ENCODE results near the gene AHNAK2.

The AHNAK2 gene

DNA sequence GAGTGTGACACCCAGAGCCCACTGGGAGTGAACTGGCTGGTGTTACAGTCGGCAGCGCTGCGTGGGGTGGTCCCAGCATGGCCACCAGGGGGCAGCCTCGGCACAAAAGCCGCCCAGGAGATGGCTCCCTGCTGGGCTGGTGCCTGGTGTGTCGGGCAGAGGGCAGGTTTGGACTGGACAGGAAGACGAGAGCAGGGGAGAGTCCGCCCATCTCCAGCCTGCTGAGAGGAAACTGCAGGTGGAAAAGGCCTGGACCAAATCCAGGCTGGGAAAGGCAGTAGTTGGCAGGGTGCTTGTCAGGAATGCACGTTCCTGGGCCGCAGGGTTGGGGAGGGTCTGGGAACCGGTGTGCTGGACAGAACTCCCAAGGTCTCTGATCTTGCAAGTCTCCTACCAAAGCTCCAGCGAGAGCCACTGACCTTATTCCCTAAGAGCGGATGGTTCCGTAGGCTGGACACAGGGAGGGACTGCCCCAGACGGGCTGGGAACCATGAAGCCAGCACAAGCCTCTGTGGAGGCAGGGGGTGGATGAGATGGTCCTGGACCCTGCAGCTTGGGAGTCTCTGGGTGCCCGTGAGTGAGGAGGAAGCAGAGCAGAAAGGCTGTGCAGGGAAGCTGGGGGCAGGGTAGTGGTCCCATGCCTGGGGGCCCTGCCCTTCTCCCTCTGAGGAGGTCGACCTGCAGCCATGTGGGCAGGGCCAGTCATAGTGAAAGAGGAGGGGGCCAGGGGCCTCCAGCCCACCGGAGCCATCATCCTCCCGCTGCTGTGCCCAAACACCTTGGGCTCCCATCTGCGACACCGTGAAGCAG is 1.8 kb downstream of the AHNAK2 start:
- no peaks in the 10 kb centered on the region for H3K9me3 ChIP-seq (ENCODE audit: control insufficient read depth, low read length)
- no peak overlapping the region for H3K27ac ChIP-seq (ENCODE audit: low read depth, low read length, severe bottlenecking)
- WGBS, 2 experiments (ENCODE audit: insufficient coverage in 2 of 2), result 45 to 49% methylated on average over 14 to 17 of the region's 21 CpGs
- no peak overlapping the region for H3K4me3 ChIP-seq (ENCODE audit: extremely low read depth, insufficient read depth, low read length, poor library complexity, severe bottlenecking)
- no peaks in the 10 kb centered on the region for H3K36me3 ChIP-seq (ENCODE audit: control insufficient read depth, insufficient read depth, low read length)
- peaks cover 33% of the 10 kb centered on the region for H3K4me1 ChIP-seq (ENCODE audit: control insufficient read depth, insufficient read depth, low read length, poor library complexity, severe bottlenecking)

DNA sequence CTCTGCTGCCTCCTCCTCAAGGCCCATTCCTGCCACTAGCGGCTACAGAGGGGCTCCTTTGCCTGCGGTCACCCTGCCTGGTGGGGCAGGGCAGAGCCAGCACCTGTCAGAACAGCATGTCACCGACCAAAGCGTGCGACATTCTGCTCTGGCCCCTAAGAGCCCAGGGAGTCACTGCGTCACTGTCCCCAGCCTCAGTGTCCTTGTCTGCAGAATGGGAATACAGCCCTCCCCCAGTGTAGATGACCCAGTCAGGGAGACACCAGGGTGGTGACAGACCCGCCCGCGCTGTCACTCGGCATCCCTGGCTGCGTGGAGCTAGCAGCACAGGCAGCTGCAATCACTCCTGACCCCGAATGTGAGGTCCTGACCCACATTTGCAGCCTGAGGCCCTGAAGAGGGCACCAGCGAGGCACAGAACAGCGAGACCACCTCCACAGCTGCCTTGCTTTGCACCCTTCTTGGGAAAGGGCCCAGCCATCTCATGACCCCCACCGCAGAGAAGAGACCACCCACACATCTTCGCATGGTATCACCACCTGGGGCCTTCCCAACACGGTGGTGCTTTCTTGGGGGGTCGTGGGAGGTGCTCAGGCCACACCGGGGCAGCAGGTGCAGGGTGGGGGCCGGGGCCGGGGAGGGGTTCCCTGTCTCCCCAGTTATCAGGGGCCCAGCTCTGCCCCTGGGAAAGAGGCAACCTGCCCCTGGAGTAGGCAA is 2.5 kb downstream of the AHNAK2 start:
- no peaks in the 10 kb centered on the region for H3K9me3 ChIP-seq (ENCODE audit: control insufficient read depth, low read length)
- no peaks in the 10 kb centered on the region for H3K36me3 ChIP-seq (ENCODE audit: control insufficient read depth, insufficient read depth, low read length)
- H3K4me1 ChIP-seq (ENCODE audit: control insufficient read depth, insufficient read depth, low read length, poor library complexity, severe bottlenecking), result peaks cover 40% of the 10 kb centered on the region
- no peak overlapping the region for H3K4me3 ChIP-seq (ENCODE audit: extremely low read depth, insufficient read depth, low read length, poor library complexity, severe bottlenecking)
- no peak overlapping the region for H3K27ac ChIP-seq (ENCODE audit: low read depth, low read length, severe bottlenecking)
- WGBS, 2 experiments (ENCODE audit: insufficient coverage in 2 of 2), result 67 to 69% methylated on average over 18 to 19 of the region's 21 CpGs

DNA sequence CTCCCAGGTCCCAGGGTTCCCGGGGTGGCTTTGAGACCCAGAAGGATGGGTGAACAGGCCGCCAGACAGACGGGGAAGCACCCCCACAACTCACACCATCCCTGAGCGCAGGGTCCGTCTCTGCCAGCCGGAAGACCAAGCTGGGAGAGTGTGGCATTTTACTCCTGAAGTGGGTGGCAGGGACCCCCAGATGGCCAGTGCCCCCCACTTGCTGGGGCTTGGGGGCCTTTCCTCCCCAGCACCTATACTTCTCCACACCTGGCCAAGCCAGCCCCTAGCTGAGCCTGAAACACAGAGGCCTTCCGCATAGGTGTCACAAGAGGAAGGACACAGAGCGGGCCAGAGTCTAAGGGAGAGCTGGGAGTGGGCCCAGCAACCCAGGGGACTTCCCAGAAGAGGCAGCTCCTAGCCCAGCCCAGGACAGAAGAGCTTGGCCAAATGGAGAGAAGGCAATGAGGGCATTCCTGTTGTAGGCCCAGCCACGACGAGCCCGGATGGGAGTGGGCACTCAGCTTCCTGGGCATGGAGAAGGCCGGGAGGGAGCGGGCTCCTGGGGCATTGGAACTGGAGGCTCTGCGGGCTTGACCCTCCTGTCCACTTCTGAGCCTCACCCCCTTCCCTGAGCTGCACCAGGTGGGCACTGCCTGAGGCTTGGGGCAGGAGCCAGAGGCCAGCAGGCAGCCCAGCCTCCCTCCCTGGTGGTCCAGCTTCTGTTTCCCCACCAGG is 3.3 kb downstream of the AHNAK2 start:
- H3K9me3 ChIP-seq (ENCODE audit: control insufficient read depth, low read length), result no peaks in the 10 kb centered on the region
- H3K4me3 ChIP-seq (ENCODE audit: extremely low read depth, insufficient read depth, low read length, poor library complexity, severe bottlenecking), result no peak overlapping the region
- WGBS, 2 experiments (ENCODE audit: insufficient coverage in 2 of 2), result 97% methylated on average over 8 to 9 of the region's 14 CpGs
- no peaks in the 10 kb centered on the region for H3K36me3 ChIP-seq (ENCODE audit: control insufficient read depth, insufficient read depth, low read length)
- peaks cover 48% of the 10 kb centered on the region for H3K4me1 ChIP-seq (ENCODE audit: control insufficient read depth, insufficient read depth, low read length, poor library complexity, severe bottlenecking)
- H3K27ac ChIP-seq (ENCODE audit: low read depth, low read length, severe bottlenecking), result no peak overlapping the region

DNA sequence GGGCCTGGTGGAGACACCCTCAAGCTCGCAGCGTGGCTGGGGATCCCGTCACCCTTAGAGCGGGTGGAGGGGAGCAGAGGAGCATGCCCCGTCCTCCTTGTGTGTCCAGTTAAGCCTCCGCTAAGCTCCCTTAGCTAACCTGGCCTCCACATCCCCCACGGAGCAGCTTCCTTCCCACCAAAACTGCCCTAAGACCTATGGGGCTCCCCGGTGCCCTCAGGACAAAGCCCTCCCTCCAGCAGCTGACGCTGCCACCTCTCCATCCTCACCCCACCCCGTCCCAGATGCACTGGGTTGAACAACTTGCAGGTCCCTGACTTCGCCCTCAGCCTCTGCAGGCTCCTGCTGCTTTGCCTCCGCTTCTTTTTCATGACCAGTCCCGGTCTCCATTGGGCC is 4.0 kb downstream of the AHNAK2 start:
- peaks cover 54% of the 10 kb centered on the region for H3K4me1 ChIP-seq (ENCODE audit: control insufficient read depth, insufficient read depth, low read length, poor library complexity, severe bottlenecking)
- H3K27ac ChIP-seq (ENCODE audit: low read depth, low read length, severe bottlenecking), result no peak overlapping the region
- no peaks in the 10 kb centered on the region for H3K9me3 ChIP-seq (ENCODE audit: control insufficient read depth, low read length)
- no peak overlapping the region for H3K4me3 ChIP-seq (ENCODE audit: extremely low read depth, insufficient read depth, low read length, poor library complexity, severe bottlenecking)
- no peaks in the 10 kb centered on the region for H3K36me3 ChIP-seq (ENCODE audit: control insufficient read depth, insufficient read depth, low read length)
- WGBS, 2 experiments (ENCODE audit: insufficient coverage in 2 of 2), result 82 to 84% methylated on average over 9 to 11 of the region's 13 CpGs

DNA sequence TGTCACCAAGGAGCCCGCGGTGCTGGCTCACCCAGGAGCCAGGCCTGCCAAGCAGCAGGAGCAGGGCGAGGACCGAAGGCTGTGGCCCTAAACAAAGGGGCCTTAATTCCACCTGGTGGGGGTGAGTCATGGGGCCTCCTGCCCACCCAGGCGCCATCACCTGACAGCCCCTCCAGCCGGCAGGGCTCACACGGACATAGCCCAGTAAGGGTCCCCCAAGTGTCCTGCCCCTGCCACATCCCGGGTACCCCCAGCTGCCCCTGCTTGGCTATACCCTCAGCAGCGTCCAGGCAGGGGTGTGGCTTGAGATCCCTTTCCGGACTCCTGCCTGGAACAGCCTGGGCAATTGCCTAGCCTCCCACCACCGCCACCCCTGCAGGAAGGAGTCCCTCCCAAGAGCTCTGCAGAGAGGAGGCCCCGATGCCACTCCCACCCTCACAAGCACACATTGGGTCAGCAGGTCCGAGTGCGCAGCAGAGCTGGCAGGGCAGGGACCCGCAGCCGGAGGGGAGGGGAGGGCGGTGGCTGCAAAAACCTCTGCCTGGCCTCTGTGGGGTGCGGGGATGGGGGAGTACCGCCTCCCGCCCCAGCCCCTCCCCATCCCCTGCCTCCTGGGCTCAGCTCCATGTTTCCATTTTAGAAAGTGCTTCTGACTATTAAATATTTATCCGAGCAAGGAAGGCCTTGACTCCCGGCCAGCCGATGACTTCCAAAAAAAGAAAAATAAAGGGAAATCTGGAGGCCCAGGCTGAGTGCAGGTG is 4.6 kb downstream of the AHNAK2 start:
- 36 to 58% methylated on average over 6 to 13 of the region's 23 CpGs for WGBS, 2 experiments (ENCODE audit: insufficient coverage in 2 of 2)
- Histone ChIP-seq H3K27ac (ENCODE audit: low read depth, low read length, severe bottlenecking) (peak overlapping the region; percentile 88), H3K36me3 (ENCODE audit: control insufficient read depth, insufficient read depth, low read length) (no peaks in the 10 kb centered on the region), H3K4me3 (ENCODE audit: extremely low read depth, insufficient read depth, low read length, poor library complexity, severe bottlenecking) (no peak overlapping the region), H3K4me1 (ENCODE audit: control insufficient read depth, insufficient read depth, low read length, poor library complexity, severe bottlenecking) (peaks cover 60% of the 10 kb centered on the region), H3K9me3 (ENCODE audit: control insufficient read depth, low read length) (no peaks in the 10 kb centered on the region)

DNA sequence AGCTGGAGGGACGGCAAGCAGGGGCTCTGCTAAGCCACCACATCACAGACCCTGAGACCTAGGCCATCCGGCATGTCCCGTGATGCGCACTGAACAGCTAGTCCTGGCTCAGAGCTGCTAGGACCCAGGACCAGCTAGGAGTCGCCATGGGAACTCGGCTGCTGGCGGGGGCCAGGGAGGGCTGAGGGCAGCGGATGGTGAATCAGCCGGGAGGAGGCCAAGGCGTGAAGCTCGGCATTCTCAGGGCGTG is 5.1 kb downstream of the AHNAK2 start:
- Histone ChIP-seq H3K36me3 (ENCODE audit: control insufficient read depth, insufficient read depth, low read length) (no peaks in the 10 kb centered on the region), H3K9me3 (ENCODE audit: control insufficient read depth, low read length) (no peaks in the 10 kb centered on the region), H3K4me3 (ENCODE audit: extremely low read depth, insufficient read depth, low read length, poor library complexity, severe bottlenecking) (no peak overlapping the region), H3K4me1 (ENCODE audit: control insufficient read depth, insufficient read depth, low read length, poor library complexity, severe bottlenecking) (peaks cover 65% of the 10 kb centered on the region), H3K27ac (ENCODE audit: low read depth, low read length, severe bottlenecking) (peak overlapping the region; percentile 88)
- WGBS, 2 experiments (ENCODE audit: insufficient coverage in 2 of 2), result 47 to 89% methylated on average over 4 to 12 of the region's 12 CpGs

DNA sequence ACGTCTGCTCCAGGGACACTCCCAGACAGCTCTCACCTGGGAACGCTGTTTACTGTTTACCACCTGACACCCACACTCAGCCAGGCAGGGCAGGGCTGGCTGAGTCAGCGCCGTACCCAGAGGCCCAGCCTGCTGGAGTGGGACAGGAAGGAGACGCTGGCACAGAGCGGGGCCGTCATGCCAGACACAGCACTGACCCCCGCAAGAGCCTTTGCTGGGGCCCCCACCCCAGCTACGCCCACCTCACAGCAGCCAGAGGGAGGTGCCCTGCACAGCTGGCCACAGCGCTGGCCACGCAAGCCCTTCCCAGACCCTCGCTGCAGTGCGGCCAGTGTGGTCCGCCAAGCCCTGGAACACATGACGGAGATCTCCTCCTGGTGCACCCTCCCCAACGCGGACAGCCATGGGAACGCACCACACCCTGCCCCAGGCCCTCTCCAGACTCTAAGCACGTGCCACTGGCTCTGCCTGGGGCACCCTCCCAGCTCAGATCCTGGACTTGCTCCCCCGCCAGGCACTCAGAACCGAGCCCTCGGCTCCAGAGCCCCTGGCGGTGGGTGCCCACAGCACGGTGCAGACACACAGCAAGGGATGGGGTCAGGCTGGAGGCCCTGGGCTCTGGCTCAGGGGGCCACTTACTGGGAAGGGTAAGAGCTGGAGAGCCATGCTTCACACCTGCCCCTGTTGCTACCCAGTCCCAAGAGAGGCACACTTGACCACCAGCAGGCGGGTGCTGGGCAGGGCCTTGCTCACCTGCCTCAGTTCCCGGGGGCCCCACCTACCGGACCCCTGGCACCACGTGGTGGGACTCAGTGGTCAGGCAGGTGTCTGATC is 5.7 kb downstream of the AHNAK2 start:
- peaks cover 70% of the 10 kb centered on the region for H3K4me1 ChIP-seq (ENCODE audit: control insufficient read depth, insufficient read depth, low read length, poor library complexity, severe bottlenecking)
- H3K27ac ChIP-seq (ENCODE audit: low read depth, low read length, severe bottlenecking), result peak overlapping the region; percentile 88
- H3K36me3 ChIP-seq (ENCODE audit: control insufficient read depth, insufficient read depth, low read length), result no peaks in the 10 kb centered on the region
- WGBS, 2 experiments (ENCODE audit: insufficient coverage in 2 of 2), result 88 to 91% methylated on average over 22 to 28 of the region's 28 CpGs
- no peaks in the 10 kb centered on the region for H3K9me3 ChIP-seq (ENCODE audit: control insufficient read depth, low read length)
- H3K4me3 ChIP-seq (ENCODE audit: extremely low read depth, insufficient read depth, low read length, poor library complexity, severe bottlenecking), result no peak overlapping the region

DNA sequence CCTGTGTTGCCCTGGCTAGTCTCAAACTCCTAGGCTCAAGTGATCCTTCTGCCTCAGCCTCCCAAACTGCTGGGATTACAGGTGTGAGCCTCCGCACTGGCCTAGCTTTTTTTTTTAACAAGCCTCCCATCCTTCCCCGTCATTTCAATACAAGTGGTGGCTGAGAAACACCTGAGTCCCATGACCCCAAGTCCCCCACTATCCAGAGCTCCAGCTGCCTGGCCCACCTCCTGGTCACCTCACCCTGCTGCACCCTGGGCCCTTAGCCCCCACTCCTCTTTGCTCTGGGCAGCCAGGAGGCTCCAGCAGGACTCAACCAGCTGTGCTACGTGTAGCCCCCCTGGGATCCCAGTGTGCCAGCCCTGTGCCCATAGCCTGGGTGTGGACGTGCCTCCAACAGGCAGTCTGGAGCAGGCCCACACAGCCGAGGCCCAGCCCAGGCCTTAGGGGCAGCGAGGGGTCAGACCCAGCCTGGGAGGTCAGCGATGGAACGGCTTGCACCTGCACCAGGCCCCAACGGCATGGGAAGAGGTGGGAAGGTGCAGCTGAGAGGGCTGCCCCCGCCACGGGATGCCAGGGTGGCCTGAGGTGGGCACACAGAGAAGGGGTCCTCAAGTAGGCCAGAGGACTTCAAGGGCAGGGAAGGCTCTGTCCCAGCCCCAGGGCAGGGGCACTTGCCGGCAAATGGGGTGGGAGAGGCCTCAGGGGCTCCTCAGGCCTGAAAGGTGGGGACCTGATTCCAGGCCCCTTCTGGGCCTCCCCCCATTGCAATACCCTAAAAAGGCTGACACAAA is 6.5 kb downstream of the AHNAK2 start:
- no peak overlapping the region for H3K27ac ChIP-seq (ENCODE audit: low read depth, low read length, severe bottlenecking)
- WGBS, 2 experiments (ENCODE audit: insufficient coverage in 2 of 2), result 95 to 96% methylated on average over 11 to 12 of the region's 12 CpGs
- H3K4me3 ChIP-seq (ENCODE audit: extremely low read depth, insufficient read depth, low read length, poor library complexity, severe bottlenecking), result no peak overlapping the region
- H3K36me3 ChIP-seq (ENCODE audit: control insufficient read depth, insufficient read depth, low read length), result no peaks in the 10 kb centered on the region
- peaks cover 74% of the 10 kb centered on the region for H3K4me1 ChIP-seq (ENCODE audit: control insufficient read depth, insufficient read depth, low read length, poor library complexity, severe bottlenecking)
- H3K9me3 ChIP-seq (ENCODE audit: control insufficient read depth, low read length), result no peaks in the 10 kb centered on the region

DNA sequence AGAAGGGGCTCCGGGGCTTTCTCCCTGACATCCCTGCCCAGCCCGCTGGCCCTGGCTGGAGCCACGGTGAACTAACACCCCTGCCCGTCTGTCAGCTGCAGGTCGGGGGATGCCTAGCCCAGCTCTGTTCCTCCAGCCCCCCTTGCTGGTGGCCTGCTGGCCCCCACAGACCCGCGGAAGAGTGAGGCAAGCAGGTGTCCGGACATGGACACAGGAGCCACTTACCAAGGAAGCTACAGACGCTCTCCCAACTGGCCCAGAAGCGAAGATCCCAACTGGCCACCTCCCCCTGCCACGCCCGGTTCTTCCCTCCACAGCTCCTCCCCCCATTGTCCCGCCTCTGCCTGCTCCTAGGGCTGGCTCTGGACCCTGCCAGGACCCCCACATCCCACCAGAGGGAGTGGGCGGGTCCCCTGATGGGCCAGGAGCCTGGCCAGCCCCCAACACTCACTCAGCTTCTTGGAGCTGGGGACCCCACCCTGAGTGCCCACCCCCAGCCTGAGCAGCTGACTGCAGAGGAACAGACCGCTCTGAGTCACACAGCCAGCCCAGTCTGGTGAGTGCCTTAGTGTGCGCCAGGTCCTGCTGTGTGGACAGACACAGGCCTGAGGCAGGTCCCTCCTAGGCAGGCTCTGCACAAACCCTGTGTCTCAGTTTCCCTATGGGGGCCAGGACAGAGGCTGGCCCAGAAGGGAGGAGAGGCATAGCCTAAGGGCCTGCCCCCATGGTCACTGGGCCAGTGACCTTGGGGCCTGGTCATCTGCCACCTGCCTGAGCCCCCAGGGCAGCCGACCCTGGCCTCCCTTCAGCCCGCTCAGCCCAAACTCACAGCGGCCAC is 7.7 kb downstream of the AHNAK2 start:
- Histone ChIP-seq H3K4me3 (ENCODE audit: extremely low read depth, insufficient read depth, low read length, poor library complexity, severe bottlenecking) (peak overlapping the region; percentile 18), H3K9me3 (ENCODE audit: control insufficient read depth, low read length) (no peaks in the 10 kb centered on the region), H3K4me1 (ENCODE audit: control insufficient read depth, insufficient read depth, low read length, poor library complexity, severe bottlenecking) (peaks cover 68% of the 10 kb centered on the region), H3K27ac (ENCODE audit: low read depth, low read length, severe bottlenecking) (peak overlapping the region; percentile 64), H3K36me3 (ENCODE audit: control insufficient read depth, insufficient read depth, low read length) (no peaks in the 10 kb centered on the region)
- WGBS, 2 experiments (ENCODE audit: insufficient coverage in 2 of 2), result 59 to 62% methylated on average over 15 to 18 of the region's 19 CpGs

Measured in mesodermal cell (in vitro differentiated cells).